Adrenal gland (tissue), 12 donors: ENCODE results near the gene SAFB2. TPM values are rescaled to one million over a fixed set of nuclear protein-coding genes. Genes with fewer than 3 reads are reported as not detected.

Source experiments
- DNase-seq, 7 donors: peaks; one replicate each; pipeline ENCODE4 v3.0.0-alpha.2; 2019 to 2020
- H3K27ac ChIP-seq, 5 donors: fragments of 200-600 bp; sonication (generic) in 4 of 5; 1 replicate in 3 of 5; 2 replicates in 2 of 5; pipeline versions ENCODE4 v1.5.1 to v1.8.0; 2016 to 2020; ENCODE audit warnings: mild to moderate bottlenecking in 1 of 5
- H3K27me3 ChIP-seq: fragments of 200-600 bp; 2 replicates; pipeline ENCODE4 v1.8.0; 2021
- H3K36me3 ChIP-seq, 2 donors: fragments of 200-600 bp; replicated peaks in 1 of 2; 1 replicate in 1 of 2; 2 replicates in 1 of 2; pipeline versions ENCODE4 v1.5.1 to v1.8.0; 2018 to 2022
- H3K4me1 ChIP-seq, 2 donors: fragments of 200-600 bp; replicated peaks in 1 of 2; 1 replicate in 1 of 2; 2 replicates in 1 of 2; pipeline versions ENCODE4 v1.5.1 to v1.8.0; 2018 to 2021
- H3K4me3 ChIP-seq, 4 donors: fragments of 200-600 bp; sonication (generic) in 3 of 4; one replicate each; pipeline ENCODE4 v1.5.1; 2016 to 2018
- H3K9me3 ChIP-seq, 3 donors: fragments of 200-600 bp; sonication (generic) in 1 of 3; replicated peaks in 1 of 3; 1 replicate in 2 of 3; 2 replicates in 1 of 3; pipeline versions ENCODE4 v1.5.1 to v1.8.0; 2016 to 2021
- POLR2A ChIP-seq, 2 donors: fragments of 450-650 bp; IDR thresholded peaks; one replicate each; pipeline ENCODE4 v1.6.1; 2017; ENCODE audit warnings: antibody characterized with exemption in 2 of 2, mild to moderate bottlenecking in 2 of 2, moderate library complexity in 1 of 2
- WGBS, 4 donors: extraction: QIAGEN DNeasy Blood & Tissue Kit in 2 of 4; methylation state at CpG; one replicate each; pipeline versions ENCODE4 v1.1.5 to v1.1.7; 2013 to 2017; 5-methylcytosine and 5-hydroxymethylcytosine counted together
- intact Hi-C, 2 donors: fragments of 100-400 bp; cut with DNase I; formaldehyde crosslinking; loops; one replicate each; pipeline versions ENCODE4 v1.14.1 to v1.15.0; 2022 to 2023
- polyA plus RNA-seq, 3 donors: library from polyadenylated mRNA; stranded (reverse); fragments of 200-250 nt in 2 of 3; fragments of 350-450 nt in 1 of 3; fragmentation: Illumina TruSeq in 1 of 3; extraction: RNeasy Lipid Tissue Mini Kit (QIAGEN cat#74804) in 1 of 3; gene quantifications; one replicate each; pipeline ENCODE4 v1.2.3, GENCODE V29; 2013 to 2014
- total RNA-seq, 9 donors: library from RNA; depleted of rRNA in 4 of 9; stranded (reverse); fragments of >200 nt in 4 of 9; fragments of 120-200 nt in 1 of 9; fragmentation: NEBNext Ultra II Directional in 1 of 9; extraction: Animal tissue kit (Norgen Biotek cat#: 25700) in 1 of 9; gene quantifications; one replicate each; pipeline versions ENCODE4 v1.1.0 to v1.2.4, GENCODE V29; 2013 to 2023
- TF ChIP-seq, protein P1 (sequence below), 6 experiments: fragments of 450-650 bp in 4 of 6; fragments of 200-600 bp in 2 of 6; sonication (generic) in 1 of 6; IDR thresholded peaks; 1 replicate in 5 of 6; 2 replicates in 1 of 6; pipeline versions ENCODE4 v1.5.1 to v1.8.0; 2016 to 2021; ENCODE audit warnings: antibody characterized with exemption in 6 of 6, mild to moderate bottlenecking in 2 of 6, moderate library complexity in 1 of 6
- donor health status: healthy with polysubstance abuse.
- donor health status: Bipolar disorder and iron deficiency.
- donor health status: DM: yes; HTN: yes; CAD: no.
- donor health status: DM: no; HTN: no; CAD: no.
- donor health status: DM: no; HTN: no; CAD: no.
- donor health status: DM: yes; HTN: yes; CAD: no.

The SAFB2 gene
- total and polyA plus RNA-seq, 12 donors: 27.1 to 254 (median 65.2) TPM

DNA sequence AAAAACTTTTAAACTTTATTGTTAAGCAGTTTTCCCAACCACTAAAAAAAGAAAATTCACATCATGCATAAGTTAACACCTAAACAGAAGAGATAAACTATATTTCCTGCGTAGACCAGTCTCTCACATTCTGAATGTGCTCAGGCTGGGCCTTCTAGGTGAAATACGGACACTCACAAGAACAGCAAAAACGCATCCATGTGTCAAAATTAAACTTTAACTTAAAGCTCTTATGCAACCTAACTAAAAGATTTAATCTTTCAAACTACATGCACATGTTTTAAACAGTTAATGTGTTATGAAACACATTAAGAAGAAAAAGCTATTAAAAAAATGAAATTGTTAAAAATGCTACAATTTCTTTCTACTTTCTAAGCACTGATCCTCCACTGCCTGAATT lies 2.6 kb downstream of the SAFB2 start:
- no peak for DNase-seq
- Histone ChIP-seq H3K9me3 (no peaks in the 10 kb centered on the region), H3K27me3 (no peaks in the 10 kb centered on the region), H3K4me3 (no peak overlapping the region), H3K4me1 (peaks cover 12 to 37% of the 10 kb centered on the region in 2 donors), H3K36me3 (peaks cover 0 to 62% of the 10 kb centered on the region in 2 donors), H3K27ac (no peak overlapping the region)
- 71 to 86% (median 75%) methylated on average over 3 of the region's 3 CpGs for WGBS, 4 donors
- intact Hi-C loops: loop anchor here in 1 of 2 donors (10.0 kb wide), 1 partner anchor 45 kb away; no protein-coding TSS in a partner anchor
- TF ChIP-seq, protein P1, sequence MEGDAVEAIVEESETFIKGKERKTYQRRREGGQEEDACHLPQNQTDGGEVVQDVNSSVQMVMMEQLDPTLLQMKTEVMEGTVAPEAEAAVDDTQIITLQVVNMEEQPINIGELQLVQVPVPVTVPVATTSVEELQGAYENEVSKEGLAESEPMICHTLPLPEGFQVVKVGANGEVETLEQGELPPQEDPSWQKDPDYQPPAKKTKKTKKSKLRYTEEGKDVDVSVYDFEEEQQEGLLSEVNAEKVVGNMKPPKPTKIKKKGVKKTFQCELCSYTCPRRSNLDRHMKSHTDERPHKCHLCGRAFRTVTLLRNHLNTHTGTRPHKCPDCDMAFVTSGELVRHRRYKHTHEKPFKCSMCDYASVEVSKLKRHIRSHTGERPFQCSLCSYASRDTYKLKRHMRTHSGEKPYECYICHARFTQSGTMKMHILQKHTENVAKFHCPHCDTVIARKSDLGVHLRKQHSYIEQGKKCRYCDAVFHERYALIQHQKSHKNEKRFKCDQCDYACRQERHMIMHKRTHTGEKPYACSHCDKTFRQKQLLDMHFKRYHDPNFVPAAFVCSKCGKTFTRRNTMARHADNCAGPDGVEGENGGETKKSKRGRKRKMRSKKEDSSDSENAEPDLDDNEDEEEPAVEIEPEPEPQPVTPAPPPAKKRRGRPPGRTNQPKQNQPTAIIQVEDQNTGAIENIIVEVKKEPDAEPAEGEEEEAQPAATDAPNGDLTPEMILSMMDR (IDR thresholded peaks at IDR 0.05): no peak
- TF ChIP-seq POLR2A (IDR thresholded peaks at IDR 0.05): no peak

DNA sequence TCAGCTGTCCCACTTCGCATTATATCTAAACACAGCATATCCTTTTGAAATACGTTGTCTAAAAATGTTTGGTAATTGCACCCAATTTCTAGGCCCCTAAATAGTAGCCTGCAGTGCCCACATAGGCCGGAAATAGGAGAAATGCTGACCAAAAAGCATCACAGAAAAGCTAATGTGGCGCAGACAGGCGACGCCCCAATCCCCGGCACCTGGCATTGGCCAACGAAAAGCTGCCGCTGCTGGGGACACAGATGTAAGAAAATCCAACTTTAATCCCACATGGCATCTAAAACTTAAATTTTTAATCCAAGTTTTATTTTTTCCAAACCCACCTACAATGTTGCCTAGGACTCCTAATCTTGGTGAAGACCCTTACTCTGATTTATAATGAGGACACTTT lies 4.0 kb downstream of the SAFB2 start:
- intact Hi-C loops: loop anchor here in 1 of 2 donors (10.0 kb wide), 1 partner anchor 46 kb away; no protein-coding TSS in a partner anchor
- Histone ChIP-seq H3K4me3 (no peak overlapping the region), H3K9me3 (no peaks in the 10 kb centered on the region), H3K4me1 (peaks cover 9 to 30% of the 10 kb centered on the region in 2 donors), H3K27me3 (no peaks in the 10 kb centered on the region), H3K27ac (no peak overlapping the region), H3K36me3 (peaks cover 0 to 75% of the 10 kb centered on the region in 2 donors)
- no peak for DNase-seq
- 94 to 98% (median 96%) methylated on average over 9 of the region's 9 CpGs for WGBS, 4 donors
- TF ChIP-seq, protein P1 (IDR thresholded peaks at IDR 0.05): no peak
- TF ChIP-seq POLR2A (IDR thresholded peaks at IDR 0.05): no peak

GRCh38 chr19:5617080-5617479 lies 5.5 kb downstream of the SAFB2 start:
- H3K4me1 ChIP-seq: peaks cover 9 to 30% of the 10 kb centered on the region in 2 donors
- H3K27ac ChIP-seq: no peak overlapping the region
- WGBS, 4 donors: 73 to 81% (median 78%) methylated on average over 1 of the region's 1 CpG
- no peak overlapping the region for H3K4me3 ChIP-seq
- peaks cover 0 to 90% of the 10 kb centered on the region in 2 donors for H3K36me3 ChIP-seq
- no peaks in the 10 kb centered on the region for H3K27me3 ChIP-seq
- intact Hi-C loops: loop anchor here in 1 of 2 donors (10.0 kb wide), 1 partner anchor 48 kb away; no protein-coding TSS in a partner anchor
- H3K9me3 ChIP-seq: no peaks in the 10 kb centered on the region
- TF ChIP-seq, protein P1 (IDR thresholded peaks at IDR 0.05): no peak
- TF ChIP-seq POLR2A (IDR thresholded peaks at IDR 0.05): no peak
- no peak for DNase-seq

- Histone ChIP-seq H3K4me1 (peaks cover 6 to 26% of the 10 kb centered on the region in 2 donors), H3K9me3 (no peaks in the 10 kb centered on the region), H3K27me3 (no peaks in the 10 kb centered on the region), H3K36me3 (peaks cover 0 to 92% of the 10 kb centered on the region in 2 donors), H3K4me3 (no peak overlapping the region), H3K27ac (no peak overlapping the region)
- WGBS, 4 donors: 86 to 94% (median 88%) methylated on average over 15 to 17 of the region's 17 CpGs
- no peak for DNase-seq
- TF ChIP-seq POLR2A (IDR thresholded peaks at IDR 0.05): no peak
- TF ChIP-seq, protein P1 (IDR thresholded peaks at IDR 0.05): no peak
- intact Hi-C loops: loop anchor here in 1 of 2 donors (10.0 kb wide), 1 partner anchor 49 kb away; no protein-coding TSS in a partner anchor
Observed at GRCh38 chr19:5615756-5616327, 6.7 kb downstream of the SAFB2 start.
